Peyer's patch (tissue), 4 donors: Measurements from ENCODE around the gene SEC11C. TPM values are rescaled to one million over a fixed set of nuclear protein-coding genes. Genes with fewer than 3 reads are reported as not detected.
"Not testable (repeated sequence)": the region's sequence is repeated elsewhere in the genome, so short reads cannot be mapped to it uniquely, and the experiment has no call there.

ENCODE experiments used
- DNase-seq, 3 donors: peaks; one replicate each; pipeline ENCODE4 v3.0.0-alpha.2; 2017 to 2019
- H3K27ac ChIP-seq, 4 donors: fragments of 200-600 bp; sonication (generic); one replicate each; pipeline ENCODE4 v1.5.1; 2016 to 2019
- H3K27me3 ChIP-seq, 2 donors: fragments of 200-600 bp; sonication (generic); one replicate each; pipeline ENCODE4 v1.5.1; 2019
- H3K36me3 ChIP-seq, 3 donors: fragments of 200-600 bp; sonication (generic); one replicate each; pipeline ENCODE4 v1.5.1; 2016 to 2019
- H3K4me1 ChIP-seq, 4 donors: fragments of 200-600 bp; sonication (generic); one replicate each; pipeline ENCODE4 v1.5.1; 2016 to 2019
- H3K4me3 ChIP-seq, 4 donors: fragments of 200-600 bp; sonication (generic); 1 replicate in 3 of 4; 2 replicates in 1 of 4; pipeline ENCODE4 v1.5.1; 2016 to 2019; ENCODE audit warnings: mild to moderate bottlenecking in 1 of 4
- H3K9me3 ChIP-seq, 4 donors: fragments of 200-600 bp; sonication (generic); one replicate each; pipeline ENCODE4 v1.5.1; 2016 to 2019; ENCODE audit warnings: mild to moderate bottlenecking in 1 of 4
- CTCF ChIP-seq, 6 experiments: fragments of 450-650 bp in 4 of 6; fragments of 200-600 bp in 2 of 6; sonication (generic) in 1 of 6; IDR thresholded peaks; one replicate each; pipeline ENCODE4 v1.5.1; 2017 to 2019; ENCODE audit warnings: antibody characterized with exemption in 6 of 6, mild to moderate bottlenecking in 3 of 6, moderate library complexity in 1 of 6
- POLR2A ChIP-seq, 2 donors: fragments of 450-650 bp; IDR thresholded peaks; one replicate each; pipeline ENCODE4 v1.5.1; 2017; ENCODE audit warnings: antibody characterized with exemption in 2 of 2, mild to moderate bottlenecking in 2 of 2, moderate library complexity in 2 of 2
- total RNA-seq, 4 donors: library from RNA; depleted of rRNA; stranded (reverse); fragments of >200 nt; gene quantifications; one replicate each; pipeline ENCODE4 v1.1.0, GENCODE V29; 2016

SEC11C gene
- total RNA-seq, 4 donors from 2014 or later: 15.7 to 52.9 (median 29.4) TPM

- TF ChIP-seq POLR2A (IDR thresholded peaks at IDR 0.05): no peak
- H3K27me3 ChIP-seq: no peaks in the 10 kb centered on the region
- no peaks in the 10 kb centered on the region for H3K36me3 ChIP-seq
- peaks cover 0 to 12% (median 0%) of the 10 kb centered on the region in 4 donors for H3K4me1 ChIP-seq
- H3K9me3 ChIP-seq: no peaks in the 10 kb centered on the region
- no peak overlapping the region for H3K4me3 ChIP-seq
- no peak for DNase-seq
- H3K27ac ChIP-seq: peak overlapping the region in 1 of 4 donors; percentile 1
These were observed 1.8 kb downstream of the SEC11C start for GRCh38 chr18:59141294-59142068.

GRCh38 chr18:59142274-59142673, 2.6 kb downstream of the SEC11C start:
- Histone ChIP-seq H3K9me3 (no peaks in the 10 kb centered on the region), H3K27ac (no peak overlapping the region), H3K4me3 (no peak overlapping the region), H3K4me1 (peaks cover 0 to 12% (median 0%) of the 10 kb centered on the region in 4 donors), H3K27me3 (no peaks in the 10 kb centered on the region), H3K36me3 (no peaks in the 10 kb centered on the region)
- no peak for DNase-seq
- TF ChIP-seq CTCF (IDR thresholded peaks at IDR 0.05): no peak
- no peak for TF ChIP-seq POLR2A (IDR thresholded peaks at IDR 0.05)

- not testable (repeated sequence) for H3K9me3 ChIP-seq, H3K27ac ChIP-seq, H3K27me3 ChIP-seq, H3K4me3 ChIP-seq, DNase-seq, H3K36me3 ChIP-seq
- H3K4me1 ChIP-seq: peaks cover 0 to 12% (median 0%) of the 10 kb centered on the region in 4 donors
These were observed 3.2 kb downstream of the SEC11C start for GRCh38 chr18:59142800-59143416.

GRCh38 chr18:59143441-59143840, 3.8 kb downstream of the SEC11C start:
- no peak overlapping the region for H3K27ac ChIP-seq
- no peaks in the 10 kb centered on the region for H3K9me3 ChIP-seq
- H3K36me3 ChIP-seq: no peaks in the 10 kb centered on the region
- H3K4me1 ChIP-seq: peaks cover 0 to 12% (median 0%) of the 10 kb centered on the region in 4 donors
- no peak for DNase-seq
- H3K27me3 ChIP-seq: no peaks in the 10 kb centered on the region
- no peak for TF ChIP-seq POLR2A (IDR thresholded peaks at IDR 0.05)
- no peak for TF ChIP-seq CTCF (IDR thresholded peaks at IDR 0.05)
- no peak overlapping the region for H3K4me3 ChIP-seq

GRCh38 chr18:59144483-59144882, 4.8 kb downstream of the SEC11C start:
- TF ChIP-seq POLR2A (IDR thresholded peaks at IDR 0.05) (no peak), CTCF (IDR thresholded peaks at IDR 0.05) (no peak)
- DNase-seq: no peak
- Histone ChIP-seq H3K4me1 (peaks cover 0 to 12% (median 0%) of the 10 kb centered on the region in 4 donors), H3K4me3 (no peak overlapping the region), H3K27me3 (no peaks in the 10 kb centered on the region), H3K36me3 (no peaks in the 10 kb centered on the region), H3K9me3 (no peaks in the 10 kb centered on the region), H3K27ac (no peak overlapping the region)

- no peak for DNase-seq
- Histone ChIP-seq H3K9me3 (no peaks in the 10 kb centered on the region), H3K27ac (no peak overlapping the region), H3K27me3 (no peaks in the 10 kb centered on the region), H3K4me1 (peaks cover 0 to 12% (median 0%) of the 10 kb centered on the region in 4 donors), H3K36me3 (no peaks in the 10 kb centered on the region), H3K4me3 (no peak overlapping the region)
- TF ChIP-seq CTCF (IDR thresholded peaks at IDR 0.05) (no peak), POLR2A (IDR thresholded peaks at IDR 0.05) (no peak)
These were observed 5.4 kb downstream of the SEC11C start for GRCh38 chr18:59145055-59145454.
